Measurements from ENCODE around the gene CSGALNACT2.

- no peak for TF ChIP-seq SOX6 (IDR thresholded peaks at IDR 0.05)
- no peak for TF ChIP-seq TEAD2 (tag; IDR thresholded peaks at IDR 0.05)
- TF ChIP-seq TBL1XR1 (IDR thresholded peaks at IDR 0.05; ENCODE audit: low read length in 2 of 2), result no peak
- no peak for TF ChIP-seq GATAD2A (IDR thresholded peaks at IDR 0.05)
- TF ChIP-seq KLF10 (CRISPR knock-in tag; IDR thresholded peaks at IDR 0.05), result no peak
- TF ChIP-seq HINFP (tag; conservative IDR thresholded peaks at IDR 0.05; ENCODE audit: low read depth), result no peak
- no peak for TF ChIP-seq ZNF57 (CRISPR knock-in tag; IDR thresholded peaks at IDR 0.05)
- no peak for TF ChIP-seq KDM2B (CRISPR knock-in tag; IDR thresholded peaks at IDR 0.05)
- TF ChIP-seq ZSCAN29 (IDR thresholded peaks at IDR 0.05), result no peak
- no peak for TF ChIP-seq CHD2 (IDR thresholded peaks at IDR 0.05; ENCODE audit: low read depth, low read length)
Observed at GRCh38 chr10:43224321-43224720, 86.1 kb downstream of the CSGALNACT2 start.
